ENCODE measurements around the gene IL27RA. TPM values are rescaled to one million over a fixed set of nuclear protein-coding genes. Genes with fewer than 3 reads are reported as not detected.

The IL27RA gene
- total RNA-seq, 2 experiments from 2014 or later: 5.2 to 9.0 TPM

DNA sequence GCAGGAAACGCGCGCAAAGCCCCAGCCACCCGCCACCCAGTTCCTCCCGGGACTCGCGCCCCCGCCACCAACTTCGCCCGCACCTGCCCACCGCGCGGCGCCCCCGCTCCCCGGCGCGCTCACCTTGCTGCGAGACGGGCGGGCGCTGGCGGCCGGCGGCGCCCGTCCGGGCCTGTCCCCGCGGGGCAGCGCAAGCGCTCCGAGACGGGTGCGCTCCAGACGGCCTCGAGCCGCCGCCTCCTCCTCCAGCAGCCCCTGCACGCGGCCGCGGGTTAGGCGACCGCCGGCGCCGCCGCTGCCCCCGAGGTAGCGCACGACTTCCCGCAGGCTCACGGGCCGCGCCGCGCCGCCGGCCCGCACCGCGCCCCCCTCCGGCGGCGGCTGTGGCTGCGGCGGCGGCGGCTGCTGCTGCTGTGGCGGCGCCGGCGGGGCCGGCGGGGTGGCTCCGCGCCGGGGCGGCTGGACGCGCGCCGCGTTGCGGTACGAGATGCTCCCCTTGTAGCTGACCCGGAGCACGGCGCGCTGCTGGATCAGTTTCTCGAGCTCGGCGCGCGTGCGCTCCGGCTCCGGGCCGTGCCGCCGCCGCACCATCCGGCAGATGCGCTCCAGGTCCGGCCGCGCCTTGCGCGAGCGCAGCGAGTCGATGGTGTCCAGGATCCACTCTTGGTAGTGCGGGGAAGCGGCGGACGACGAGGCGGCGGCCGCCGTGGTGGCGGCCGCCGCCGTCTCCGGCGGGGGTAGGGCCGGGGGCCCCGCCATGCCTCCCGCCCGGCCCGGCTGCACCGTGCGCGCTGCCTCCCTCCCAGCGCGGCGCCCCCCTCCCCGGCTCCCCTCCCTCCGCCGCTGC, 58.3 kb downstream of the IL27RA start:
- Histone ChIP-seq H2AFZ (ENCODE audit: low read length) (no peak overlapping the region), H3K9me2 (ENCODE audit: insufficient read depth, low read length) (no peaks in the 10 kb centered on the region), H3K4me2 (ENCODE audit: low read length) (peak overlapping the region; percentile 82), H3K79me2 (ENCODE audit: insufficient read depth, low read depth, low read length) (peaks cover 15% of the 10 kb centered on the region; the same call in 1 of the 2 replicates), H3K9me3 (ENCODE audit: low read length) (peaks cover 9% of the 10 kb centered on the region), H3K27ac (ENCODE audit: low read depth, low read length, poor library complexity, severe bottlenecking) (peak overlapping the region; percentile 89), H3K4me1 (ENCODE audit: insufficient read depth, low read length, poor library complexity, severe bottlenecking) (peaks cover 21% of the 10 kb centered on the region), H4K20me1 (ENCODE audit: insufficient read depth, low read length) (peaks cover 9% of the 10 kb centered on the region; the same call in 1 of the 2 replicates), H3K4me3 (ENCODE audit: low read depth, low read length, poor library complexity, severe bottlenecking) (peak overlapping the region; percentile 87), H3K36me3 (ENCODE audit: insufficient read depth, low read length) (peaks cover 46% of the 10 kb centered on the region)
- DNase-seq (ENCODE audit: low spot score): peak; percentile 81
- intact Hi-C loops (cut with micrococcal nuclease; ENCODE audit: unreplicated experiment): loop anchor here (1.0 kb wide), 1 partner anchor 17 kb away; no protein-coding TSS in a partner anchor
- POLR2A ChIA-PET: no interaction called here
- CTCF ChIA-PET (ENCODE audit: unreplicated experiment): no interaction called here
- no TSS peak for BruUV-seq (replicated peaks)
- TF ChIP-seq EZH2phosphoT487 (IDR thresholded peaks at IDR 0.05; ENCODE audit: borderline replicate concordance, low read depth, low read length): no peak
- TF ChIP-seq, protein P1, sequence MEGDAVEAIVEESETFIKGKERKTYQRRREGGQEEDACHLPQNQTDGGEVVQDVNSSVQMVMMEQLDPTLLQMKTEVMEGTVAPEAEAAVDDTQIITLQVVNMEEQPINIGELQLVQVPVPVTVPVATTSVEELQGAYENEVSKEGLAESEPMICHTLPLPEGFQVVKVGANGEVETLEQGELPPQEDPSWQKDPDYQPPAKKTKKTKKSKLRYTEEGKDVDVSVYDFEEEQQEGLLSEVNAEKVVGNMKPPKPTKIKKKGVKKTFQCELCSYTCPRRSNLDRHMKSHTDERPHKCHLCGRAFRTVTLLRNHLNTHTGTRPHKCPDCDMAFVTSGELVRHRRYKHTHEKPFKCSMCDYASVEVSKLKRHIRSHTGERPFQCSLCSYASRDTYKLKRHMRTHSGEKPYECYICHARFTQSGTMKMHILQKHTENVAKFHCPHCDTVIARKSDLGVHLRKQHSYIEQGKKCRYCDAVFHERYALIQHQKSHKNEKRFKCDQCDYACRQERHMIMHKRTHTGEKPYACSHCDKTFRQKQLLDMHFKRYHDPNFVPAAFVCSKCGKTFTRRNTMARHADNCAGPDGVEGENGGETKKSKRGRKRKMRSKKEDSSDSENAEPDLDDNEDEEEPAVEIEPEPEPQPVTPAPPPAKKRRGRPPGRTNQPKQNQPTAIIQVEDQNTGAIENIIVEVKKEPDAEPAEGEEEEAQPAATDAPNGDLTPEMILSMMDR (conservative IDR thresholded peaks at IDR 0.05; ENCODE audit: low read length): peak; percentile 52

DNA sequence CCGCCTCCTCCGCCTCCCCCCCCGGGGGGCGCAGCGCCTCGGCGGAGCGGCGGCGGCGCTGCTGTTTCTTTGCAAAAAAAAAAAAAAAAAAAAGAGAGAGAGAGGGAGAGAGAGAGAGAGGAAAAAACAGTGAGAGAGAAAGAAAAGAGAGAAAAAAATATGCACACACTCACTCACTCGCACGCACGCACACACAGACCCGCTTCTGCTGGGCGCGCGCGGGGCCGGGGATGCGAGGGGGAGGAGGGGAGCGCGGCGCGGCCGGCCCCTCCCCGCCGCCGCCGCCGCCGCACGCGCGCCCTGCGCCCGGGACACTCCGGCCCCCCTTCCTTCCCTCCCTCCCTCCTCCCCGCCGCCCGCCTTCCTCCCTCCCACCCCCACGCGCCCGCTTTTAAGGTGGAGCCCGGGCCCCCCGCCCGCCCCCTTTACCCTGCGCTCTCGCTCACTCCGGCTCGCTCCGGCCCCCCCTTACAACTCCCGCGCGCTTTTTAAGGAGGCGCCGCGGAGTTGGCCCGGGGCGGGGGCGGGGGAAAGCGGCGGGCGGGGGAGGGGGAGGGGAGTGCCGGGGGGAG, 59.0 kb downstream of the IL27RA start, which contains the start of gene SAMD1:
Gene SAMD1, minus strand, starts transcription at position 243 of the 572 bp plus-strand sequence.
- ChIA-PET CTCF (ENCODE audit: unreplicated experiment) (no interaction called here), POLR2A (no interaction called here)
- peaks cover 9% of the 10 kb centered on the region; the same call in 1 of the 2 replicates for H4K20me1 ChIP-seq (ENCODE audit: insufficient read depth, low read length)
- H3K79me2 ChIP-seq (ENCODE audit: insufficient read depth, low read depth, low read length): peaks cover 15% of the 10 kb centered on the region; the same call in 1 of the 2 replicates
- H3K9me2 ChIP-seq (ENCODE audit: insufficient read depth, low read length): no peaks in the 10 kb centered on the region
- intact Hi-C loops (cut with micrococcal nuclease; ENCODE audit: unreplicated experiment): loop anchor here (1.0 kb wide), 1 partner anchor 46 kb away; the partner anchor contains the start of gene ASF1B
- peak within 1 kb of the TSS; percentile 65 for H2AFZ ChIP-seq (ENCODE audit: low read length)
- peaks cover 21% of the 10 kb centered on the region for H3K4me1 ChIP-seq (ENCODE audit: insufficient read depth, low read length, poor library complexity, severe bottlenecking)
- TF ChIP-seq, protein P1 (conservative IDR thresholded peaks at IDR 0.05; ENCODE audit: low read length): 0 out of 2 replicates have a peak, but pooled peaks have one; percentile 17
- TF ChIP-seq EZH2phosphoT487 (IDR thresholded peaks at IDR 0.05; ENCODE audit: borderline replicate concordance, low read depth, low read length): no peak
- no TSS peak for BruUV-seq (replicated peaks)
- H3K27ac ChIP-seq (ENCODE audit: low read depth, low read length, poor library complexity, severe bottlenecking): peak within 1 kb of the TSS; percentile 89
- peak within 1 kb of the TSS; percentile 84 for H3K4me2 ChIP-seq (ENCODE audit: low read length)
- peak within 1 kb of the TSS; percentile 87 for H3K4me3 ChIP-seq (ENCODE audit: low read depth, low read length, poor library complexity, severe bottlenecking)
- peaks cover 40% of the 10 kb centered on the region for H3K36me3 ChIP-seq (ENCODE audit: insufficient read depth, low read length)
- peaks cover 9% of the 10 kb centered on the region for H3K9me3 ChIP-seq (ENCODE audit: low read length)
- DNase-seq (ENCODE audit: low spot score): peak; percentile 94

All from OCI-LY7 (cell line).